T-helper 2 cell treated with Interferon-gamma antibody and Interleukin-4, amounts not matched to agents 5 μg/mL and 100 μg/mL, for 36 hours (primary cell): ENCODE measurements around the gene SHISA9.

ENCODE experiments used
- DNase-seq: peaks from one replicate; pipeline ENCODE4 v3.0.0; 2021; ENCODE audit warnings: low spot score
- H3K27ac Mint-ChIP-seq: one replicate; pipeline ENCODE4 v1.8.0; 2021; ENCODE audit warnings: mild to moderate bottlenecking, mixed read lengths
- H3K27me3 Mint-ChIP-seq: one replicate; pipeline ENCODE4 v1.8.0; 2021; ENCODE audit warnings: low read depth, mixed read lengths
- H3K36me3 Mint-ChIP-seq: one replicate; pipeline ENCODE4 v1.8.0; 2021; ENCODE audit warnings: low read depth, mixed read lengths
- H3K4me1 Mint-ChIP-seq: one replicate; pipeline ENCODE4 v1.8.0; 2021; ENCODE audit warnings: low read depth, mixed read lengths
- H3K4me3 Mint-ChIP-seq: one replicate; pipeline ENCODE4 v1.8.0; 2022; ENCODE audit warnings: mild to moderate bottlenecking, moderate library complexity, mixed read lengths
- H3K9me3 Mint-ChIP-seq: one replicate; pipeline ENCODE4 v1.8.0; 2021; ENCODE audit warnings: mixed read lengths

Gene SHISA9

GRCh38 chr16:12881182-12881581 lies 20.2 kb upstream of the SHISA9 start:
- no peaks in the 10 kb centered on the region for H3K36me3 Mint-ChIP-seq
- DNase-seq = no peak
- H3K4me3 Mint-ChIP-seq = no peak overlapping the region
- H3K27ac Mint-ChIP-seq = no peak overlapping the region
- no peaks in the 10 kb centered on the region for H3K27me3 Mint-ChIP-seq
- H3K4me1 Mint-ChIP-seq = no peaks in the 10 kb centered on the region
- no peaks in the 10 kb centered on the region for H3K9me3 Mint-ChIP-seq

GRCh38 chr16:12881740-12882139 lies 19.7 kb upstream of the SHISA9 start:
- Mint-ChIP-seq H3K4me3 (no peak overlapping the region), H3K9me3 (no peaks in the 10 kb centered on the region), H3K4me1 (no peaks in the 10 kb centered on the region), H3K27me3 (no peaks in the 10 kb centered on the region), H3K36me3 (no peaks in the 10 kb centered on the region), H3K27ac (no peak overlapping the region)
- no peak for DNase-seq

- Mint-ChIP-seq H3K27me3 (no peaks in the 10 kb centered on the region), H3K9me3 (no peaks in the 10 kb centered on the region), H3K27ac (no peak overlapping the region), H3K4me1 (no peaks in the 10 kb centered on the region), H3K36me3 (no peaks in the 10 kb centered on the region), H3K4me3 (no peak overlapping the region)
- no peak for DNase-seq
Observed at GRCh38 chr16:12885742-12886141, 15.7 kb upstream of the SHISA9 start.

- Mint-ChIP-seq H3K27ac (no peak overlapping the region), H3K4me1 (no peaks in the 10 kb centered on the region), H3K27me3 (no peaks in the 10 kb centered on the region)
Observed at GRCh38 chr16:12891836-12892235, 9.6 kb upstream of the SHISA9 start.

GRCh38 chr16:12893050-12893750 lies 8.2 kb upstream of the SHISA9 start:
- Mint-ChIP-seq H3K27me3 (peaks cover 7% of the 10 kb centered on the region), H3K4me3 (no peak overlapping the region), H3K36me3 (no peaks in the 10 kb centered on the region), H3K9me3 (no peaks in the 10 kb centered on the region), H3K27ac (no peak overlapping the region), H3K4me1 (no peaks in the 10 kb centered on the region)
- no peak for DNase-seq

More at GRCh38 chr16:12891836-12892235, 9.6 kb upstream of the SHISA9 start:
- Mint-ChIP-seq H3K4me3 (no peak overlapping the region), H3K9me3 (no peaks in the 10 kb centered on the region), H3K36me3 (no peaks in the 10 kb centered on the region)
- DNase-seq = no peak

DNA sequence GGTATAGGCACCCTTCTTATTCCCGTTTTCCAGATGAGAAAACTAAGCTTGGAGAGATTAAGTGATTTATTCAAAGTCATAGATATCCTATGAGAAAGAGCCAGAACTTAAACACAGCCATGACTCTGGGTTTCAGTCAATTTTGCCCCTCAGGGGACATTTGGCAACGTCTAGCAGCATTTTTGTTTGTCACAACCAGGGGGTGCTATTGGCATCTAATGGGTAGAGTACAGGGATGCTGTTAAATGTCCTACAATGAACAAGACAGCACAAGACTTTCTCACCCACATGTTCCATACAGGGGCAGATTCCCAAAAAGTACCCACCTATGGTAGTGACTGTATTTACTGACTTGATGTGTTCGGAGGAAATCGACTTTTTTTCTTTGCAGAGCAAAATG lies 4.8 kb upstream of the SHISA9 start:
- Mint-ChIP-seq H3K36me3 (no peaks in the 10 kb centered on the region), H3K4me3 (no peak overlapping the region), H3K4me1 (no peaks in the 10 kb centered on the region), H3K9me3 (no peaks in the 10 kb centered on the region), H3K27ac (no peak overlapping the region), H3K27me3 (peaks cover 36% of the 10 kb centered on the region)
- DNase-seq = no peak

DNA sequence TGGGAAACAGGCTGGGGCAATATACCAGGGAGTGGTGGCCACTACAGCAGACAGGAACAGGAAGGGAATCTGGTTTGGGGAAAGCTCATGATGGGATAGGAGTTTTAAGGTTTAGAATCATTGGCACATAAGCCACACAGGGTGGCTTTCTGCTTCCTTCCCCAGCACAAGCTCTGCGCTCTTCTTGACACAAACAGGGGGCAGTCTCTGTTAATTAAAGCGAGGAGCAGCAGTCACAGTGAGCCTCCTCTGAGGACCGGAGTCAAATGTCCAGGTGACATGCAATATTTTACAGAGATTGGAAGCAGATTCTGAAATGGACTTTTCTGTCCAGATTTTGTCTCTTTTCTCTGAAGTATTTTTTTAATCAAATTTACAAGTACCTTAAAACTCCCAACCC lies 2.8 kb upstream of the SHISA9 start:
- peaks cover 50% of the 10 kb centered on the region for H3K27me3 Mint-ChIP-seq

GRCh38 chr16:12899529-12900143 lies 1.8 kb upstream of the SHISA9 start:
- H3K36me3 Mint-ChIP-seq = no peaks in the 10 kb centered on the region
- H3K4me1 Mint-ChIP-seq = peaks cover 2% of the 10 kb centered on the region
- no peak for DNase-seq
- no peak overlapping the region for H3K4me3 Mint-ChIP-seq
- H3K9me3 Mint-ChIP-seq = no peaks in the 10 kb centered on the region
- peaks cover 60% of the 10 kb centered on the region for H3K27me3 Mint-ChIP-seq
- no peak overlapping the region for H3K27ac Mint-ChIP-seq

More for the DNA sequence above, 2.8 kb upstream of the SHISA9 start:
- H3K27ac Mint-ChIP-seq = no peak overlapping the region
- no peak overlapping the region for H3K4me3 Mint-ChIP-seq
- H3K36me3 Mint-ChIP-seq = no peaks in the 10 kb centered on the region
- no peak for DNase-seq
- H3K9me3 Mint-ChIP-seq = no peaks in the 10 kb centered on the region
- H3K4me1 Mint-ChIP-seq = peaks cover 2% of the 10 kb centered on the region

DNA sequence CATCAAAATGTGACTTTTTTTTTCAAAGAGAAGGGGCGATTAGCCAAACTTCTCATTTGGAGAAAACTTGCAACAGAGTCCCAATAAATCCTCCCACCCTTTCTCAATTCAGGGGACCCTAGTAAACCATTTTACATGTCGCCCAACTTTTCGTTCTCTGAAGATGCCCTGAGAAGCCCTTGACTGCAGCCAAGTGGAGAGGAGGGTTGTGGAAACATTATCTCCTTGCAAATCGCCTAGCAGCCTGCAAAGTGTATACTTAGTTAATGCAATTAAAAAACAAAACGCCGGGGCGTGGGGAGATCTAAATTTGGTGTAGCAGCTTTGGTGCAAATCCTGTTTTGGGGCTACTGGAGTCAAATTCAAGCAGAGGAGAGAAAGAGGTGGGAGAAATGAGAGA lies 1.2 kb upstream of the SHISA9 start:
- no peak for DNase-seq
- Mint-ChIP-seq H3K9me3 (no peaks in the 10 kb centered on the region), H3K36me3 (no peaks in the 10 kb centered on the region), H3K27ac (no peak overlapping the region), H3K4me3 (no peak overlapping the region), H3K27me3 (peaks cover 61% of the 10 kb centered on the region), H3K4me1 (peaks cover 2% of the 10 kb centered on the region)

DNA sequence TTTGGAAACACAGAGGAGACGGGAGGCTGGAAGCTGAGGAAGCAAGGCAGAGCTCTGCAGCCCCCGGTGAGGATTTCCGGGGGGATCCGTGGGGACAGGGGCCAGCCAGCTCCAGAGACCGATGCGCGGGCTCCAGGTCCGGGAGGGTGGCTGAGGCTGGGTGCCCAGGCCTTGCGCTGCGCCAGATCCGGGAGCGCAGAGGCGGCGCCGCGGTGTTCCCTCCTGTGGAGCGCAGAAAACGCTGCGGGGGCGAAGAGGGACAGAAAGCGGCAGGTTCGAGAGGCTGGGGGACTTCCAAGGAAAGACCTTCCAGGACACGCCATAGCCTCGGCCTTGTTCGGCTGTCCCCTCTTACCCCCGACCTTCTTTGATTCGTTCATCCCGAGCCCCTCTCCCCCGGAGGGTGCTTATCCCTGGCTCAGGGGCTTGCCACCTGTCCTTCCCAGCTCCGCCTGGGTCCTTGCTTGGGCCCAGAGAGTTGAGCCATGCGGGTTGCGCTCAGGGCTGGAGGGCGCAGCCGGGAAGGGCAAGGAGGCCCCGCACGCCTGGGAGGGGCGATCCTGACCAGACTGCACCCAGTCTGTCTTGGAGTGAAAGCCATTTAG lies 697 bp upstream of the SHISA9 start:
- H3K4me3 Mint-ChIP-seq = no peak overlapping the region
- H3K27ac Mint-ChIP-seq = no peak overlapping the region
- no peaks in the 10 kb centered on the region for H3K36me3 Mint-ChIP-seq
- H3K27me3 Mint-ChIP-seq = peaks cover 65% of the 10 kb centered on the region
- no peak for DNase-seq
- no peaks in the 10 kb centered on the region for H3K9me3 Mint-ChIP-seq
- H3K4me1 Mint-ChIP-seq = peaks cover 2% of the 10 kb centered on the region

DNA sequence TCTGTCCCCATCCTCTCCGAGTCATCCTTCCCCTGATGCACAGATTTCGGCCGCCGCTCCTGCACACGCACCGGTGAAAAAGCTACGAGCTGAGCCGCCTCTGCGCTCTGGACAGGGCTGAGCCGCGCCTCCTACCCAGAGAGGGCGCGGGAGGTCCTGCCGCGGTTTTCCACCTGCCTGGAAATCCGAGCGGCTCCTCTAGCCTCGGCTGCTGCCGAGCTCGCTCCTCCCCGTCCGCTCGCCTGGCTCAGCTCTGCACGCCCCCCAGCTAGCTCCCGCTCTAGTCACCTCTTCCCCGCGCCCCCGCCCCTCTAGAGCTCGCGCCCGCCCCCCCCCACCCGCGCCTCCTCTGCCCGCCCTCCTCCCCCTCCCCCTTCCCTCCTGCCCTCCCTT lies 198 bp upstream of the SHISA9 start:
- DNase-seq = no peak
- H3K27me3 Mint-ChIP-seq = peaks cover 67% of the 10 kb centered on the region
- no peak overlapping the region for H3K27ac Mint-ChIP-seq
- no peak overlapping the region for H3K4me3 Mint-ChIP-seq
- no peaks in the 10 kb centered on the region for H3K9me3 Mint-ChIP-seq
- no peaks in the 10 kb centered on the region for H3K36me3 Mint-ChIP-seq
- H3K4me1 Mint-ChIP-seq = peaks cover 2% of the 10 kb centered on the region

DNA sequence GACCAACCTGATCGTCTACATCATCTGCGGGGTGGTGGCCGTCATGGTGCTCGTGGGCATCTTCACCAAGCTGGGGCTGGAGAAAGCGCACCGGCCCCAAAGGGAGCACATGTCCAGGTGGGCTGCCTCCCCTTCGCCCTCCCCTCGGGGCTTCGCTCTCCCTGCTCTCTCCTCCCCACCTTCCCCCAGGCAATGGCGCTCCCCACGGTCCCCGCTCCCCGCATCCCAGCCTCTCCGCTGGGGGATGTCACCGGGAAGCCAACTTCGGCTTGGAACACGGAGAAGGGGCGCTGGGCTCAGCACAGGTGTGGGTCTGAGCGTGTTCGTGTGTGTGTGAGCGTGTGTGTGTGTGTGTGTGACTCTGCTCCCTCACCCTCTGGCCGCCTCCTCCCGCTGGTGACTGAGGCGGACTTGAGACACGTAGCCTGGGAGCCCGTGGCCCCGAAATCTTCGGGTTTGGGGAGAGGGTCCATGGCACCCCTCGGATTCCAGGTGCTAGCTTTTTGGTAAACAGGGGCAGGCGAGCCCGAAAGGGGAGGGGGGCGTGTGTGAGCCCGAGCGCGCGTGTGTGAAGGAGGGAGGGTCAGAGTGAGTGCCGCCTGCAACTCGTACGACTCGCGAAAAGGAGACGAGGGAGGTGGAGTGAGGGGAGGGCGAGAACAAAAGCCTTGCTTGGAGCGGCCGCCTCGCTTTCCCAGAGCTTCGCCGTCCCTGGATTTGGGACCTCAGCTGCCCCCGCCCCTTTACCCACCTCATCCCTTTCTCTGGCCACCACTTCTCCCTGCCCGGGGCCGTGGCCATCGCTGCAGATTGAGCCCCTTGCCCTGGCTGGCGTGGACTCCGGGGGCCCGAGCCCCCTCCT lies 1.3 kb downstream of the SHISA9 start:
- peaks cover 2% of the 10 kb centered on the region for H3K4me1 Mint-ChIP-seq
- H3K27ac Mint-ChIP-seq = no peak overlapping the region
- DNase-seq = no peak
- H3K9me3 Mint-ChIP-seq = no peaks in the 10 kb centered on the region
- H3K4me3 Mint-ChIP-seq = peak overlapping the region; percentile 38
- H3K27me3 Mint-ChIP-seq = peaks cover 71% of the 10 kb centered on the region
- no peaks in the 10 kb centered on the region for H3K36me3 Mint-ChIP-seq

- Mint-ChIP-seq H3K4me1 (peaks cover 2% of the 10 kb centered on the region), H3K9me3 (no peaks in the 10 kb centered on the region), H3K36me3 (no peaks in the 10 kb centered on the region), H3K27ac (no peak overlapping the region), H3K27me3 (peaks cover 63% of the 10 kb centered on the region), H3K4me3 (no peak overlapping the region)
- no peak for DNase-seq
Observed at GRCh38 chr16:12903407-12904328, 2.3 kb downstream of the SHISA9 start.
